ENCODE measurements around the gene ANKRD24. TPM values are rescaled to one million over a fixed set of nuclear protein-coding genes. Genes with fewer than 3 reads are reported as not detected.
"Not testable (repeated sequence)": the region's sequence is repeated elsewhere in the genome, so short reads cannot be mapped to it uniquely, and the experiment has no call there.

Gene ANKRD24
- total RNA-seq, 1 donor = 0.27 TPM

GRCh38 chr19:4266253-4267000 is 83.9 kb downstream of the ANKRD24 start:
- DNase-seq (ENCODE audit: low read depth in 2 of 3, low spot score in 2 of 3) = no peak

- peak in 2 of 3 donors; percentile 53 to 61 for DNase-seq (ENCODE audit: low read depth in 2 of 3, low spot score in 2 of 3)
Observed at GRCh38 chr19:4267101-4267900, 84.8 kb downstream of the ANKRD24 start.

- no peak for DNase-seq (ENCODE audit: low read depth in 2 of 3, low spot score in 2 of 3)
Observed at GRCh38 chr19:4267901-4268815, 85.7 kb downstream of the ANKRD24 start.

GRCh38 chr19:4268816-4269430 is 86.4 kb downstream of the ANKRD24 start:
- no peak for DNase-seq (ENCODE audit: low read depth in 2 of 3, low spot score in 2 of 3)

- DNase-seq (ENCODE audit: low read depth in 2 of 3, low spot score in 2 of 3) = no peak
Observed at GRCh38 chr19:4272894-4273293, 90.4 kb downstream of the ANKRD24 start.

- not testable (repeated sequence) for DNase-seq (ENCODE audit: low read depth in 2 of 3, low spot score in 2 of 3)
Observed at GRCh38 chr19:4274321-4274686, 91.8 kb downstream of the ANKRD24 start.

Other genes with a start within 250 kb of the ANKRD24 start
- not detected for gene NMRK2, start 249.6 kb upstream of the ANKRD24 start, total RNA-seq
- 61.7 TPM for gene DAPK3, start 211.6 kb upstream of the ANKRD24 start, total RNA-seq
- 7,662 TPM for gene EEF2, start 197.2 kb upstream of the ANKRD24 start, total RNA-seq
- gene PIAS4, start 175.0 kb upstream of the ANKRD24 start, total RNA-seq = 21.8 TPM
- gene ZBTB7A, start 115.8 kb upstream of the ANKRD24 start, total RNA-seq = 31.2 TPM
- gene MAP2K2, start 58.6 kb upstream of the ANKRD24 start, total RNA-seq = 136 TPM
- gene CREB3L3, start 29.1 kb upstream of the ANKRD24 start, total RNA-seq = under 0.01 TPM
- gene SIRT6, start 126 bp upstream of the ANKRD24 start, total RNA-seq = 15.3 TPM
- 0.27 TPM for gene EBI3, start 46.8 kb downstream of the ANKRD24 start, total RNA-seq
- gene YJU2, start 64.4 kb downstream of the ANKRD24 start, total RNA-seq = 48.5 TPM
- 2.4 TPM for gene SHD, start 96.6 kb downstream of the ANKRD24 start, total RNA-seq
- gene TMIGD2, start 119.7 kb downstream of the ANKRD24 start, total RNA-seq = 36.1 TPM
- gene FSD1, start 121.9 kb downstream of the ANKRD24 start, total RNA-seq = 4.6 TPM
- gene STAP2, start 156.1 kb downstream of the ANKRD24 start, total RNA-seq = 3.8 TPM
- 22.4 TPM for gene MPND, start 160.9 kb downstream of the ANKRD24 start, total RNA-seq
- gene SH3GL1, start 217.9 kb downstream of the ANKRD24 start, total RNA-seq = 25.9 TPM
- gene CHAF1A, start 220.0 kb downstream of the ANKRD24 start, total RNA-seq = 35.3 TPM